NCI-H2081 (cell line): ENCODE measurements around the gene OR52E4.

Experiments
- DNase-seq, 2 experiments: peaks; one replicate each; lab custom pipeline; 2025; lab: John Stamatoyannopoulos, UW

OR52E4 gene

DNA sequence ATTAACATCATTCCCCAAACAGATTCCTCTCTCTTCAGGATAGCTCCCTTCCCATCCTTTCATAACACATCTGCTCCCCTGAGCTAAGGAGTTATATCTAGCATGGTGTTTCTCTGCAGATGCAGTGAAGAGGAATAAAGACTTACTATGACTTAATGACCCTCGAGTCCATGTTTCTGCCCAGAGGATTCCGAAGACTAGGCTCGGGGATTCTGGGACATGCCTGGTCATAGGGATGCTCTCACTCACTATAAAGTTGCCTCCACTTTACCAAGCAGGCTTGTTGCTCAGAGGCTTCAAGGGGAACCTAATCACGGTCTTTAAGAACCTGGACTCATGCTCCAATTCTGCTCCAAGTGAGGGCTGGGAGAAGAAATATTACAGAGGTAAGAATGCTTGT lies at the start of gene OR52E4:
OR52E4 (plus strand) TSS at position 301 of the 400 bp plus-strand sequence. CDS start 3,664 bp downstream, outside the sequence.
- DNase-seq = no peak

- no peak for DNase-seq
These were observed 49.1 kb upstream of the OR52E4 start for GRCh38 chr11:5831196-5831829.

- DNase-seq = no peak
These were observed 47.0 kb upstream of the OR52E4 start for GRCh38 chr11:5833446-5833845.

- DNase-seq = no peak
These were observed 42.7 kb upstream of the OR52E4 start for GRCh38 chr11:5837695-5838094.

DNA sequence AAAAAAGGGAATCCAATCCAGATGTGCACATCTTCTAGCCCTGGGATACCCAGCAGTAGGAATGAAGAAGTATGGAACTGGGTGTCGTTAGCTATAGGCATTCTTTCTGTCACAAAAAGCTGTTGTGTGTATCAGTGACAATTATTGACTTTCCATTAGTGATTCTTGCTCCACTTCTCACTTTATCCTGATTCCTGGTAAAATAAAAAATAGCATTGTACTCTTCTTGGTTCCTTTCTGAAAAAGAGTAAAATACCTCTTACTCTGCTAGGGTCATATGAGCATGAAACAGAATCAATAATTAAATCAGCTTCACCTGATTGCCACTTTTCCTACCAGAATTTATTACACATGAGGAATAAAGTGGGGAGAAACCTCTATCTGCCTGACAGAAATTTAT lies 38.6 kb upstream of the OR52E4 start, which contains the start of gene OR52E6:
OR52E6 (minus strand) TSS at position 101 of the 400 bp plus-strand sequence; CDS start at position 101, 0 bp downstream.
- no peak for DNase-seq

- no peak for DNase-seq
These were observed 33.7 kb upstream of the OR52E4 start for GRCh38 chr11:5846701-5847100.

GRCh38 chr11:5847711-5848110 lies 32.7 kb upstream of the OR52E4 start:
- no peak for DNase-seq

GRCh38 chr11:5851002-5851401 lies 29.4 kb upstream of the OR52E4 start:
- DNase-seq = no peak

- no peak for DNase-seq
These were observed 22.8 kb upstream of the OR52E4 start, which contains the start of gene OR52E8 for GRCh38 chr11:5857590-5857989. OR52E8 (minus strand) TSS chr11:5857690; CDS start chr11:5857690, 0 bp downstream.

GRCh38 chr11:5865826-5866225 lies 14.6 kb upstream of the OR52E4 start:
- no peak for DNase-seq

GRCh38 chr11:5878564-5878963 lies 1.9 kb upstream of the OR52E4 start:
- DNase-seq = no peak

DNA sequence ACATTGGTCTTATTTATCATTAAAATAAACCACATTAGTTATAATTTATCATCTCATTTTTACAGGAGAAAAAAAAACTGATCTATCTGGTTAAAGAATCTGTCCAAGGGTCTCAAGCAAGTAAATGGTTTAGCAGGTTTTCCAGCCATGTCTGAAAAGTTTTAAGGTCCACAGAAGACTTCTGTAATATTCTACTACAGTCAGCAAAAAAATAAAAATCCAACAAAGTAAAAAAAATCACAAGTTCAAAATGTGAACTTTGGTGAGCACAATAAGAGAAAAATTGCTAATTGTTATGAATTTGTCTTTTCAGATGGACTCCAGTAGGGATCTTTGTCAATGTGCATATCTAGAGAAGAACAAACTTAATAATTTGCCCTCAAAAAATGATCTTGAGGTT lies 1.3 kb downstream of the OR52E4 start:
- no peak for DNase-seq

DNA sequence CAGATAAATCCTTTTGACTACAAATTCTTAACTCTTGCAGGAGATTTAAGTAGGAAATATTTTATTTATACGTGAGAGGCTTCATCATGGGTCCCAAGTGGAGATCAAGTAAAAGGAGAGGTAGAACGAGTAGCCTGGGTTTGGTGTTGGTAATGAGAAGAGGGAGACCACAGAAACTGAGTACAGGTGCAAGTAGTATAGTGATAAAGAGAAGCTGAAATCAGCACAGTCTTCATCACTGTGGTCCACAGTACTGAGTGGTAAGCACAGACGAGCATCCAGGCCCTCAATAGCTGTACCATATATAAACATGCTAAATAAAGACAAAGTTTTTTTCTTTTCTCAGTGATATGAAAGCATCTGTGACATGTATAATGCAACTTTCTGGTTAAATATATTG lies 6.7 kb downstream of the OR52E4 start:
- DNase-seq = no peak

DNA sequence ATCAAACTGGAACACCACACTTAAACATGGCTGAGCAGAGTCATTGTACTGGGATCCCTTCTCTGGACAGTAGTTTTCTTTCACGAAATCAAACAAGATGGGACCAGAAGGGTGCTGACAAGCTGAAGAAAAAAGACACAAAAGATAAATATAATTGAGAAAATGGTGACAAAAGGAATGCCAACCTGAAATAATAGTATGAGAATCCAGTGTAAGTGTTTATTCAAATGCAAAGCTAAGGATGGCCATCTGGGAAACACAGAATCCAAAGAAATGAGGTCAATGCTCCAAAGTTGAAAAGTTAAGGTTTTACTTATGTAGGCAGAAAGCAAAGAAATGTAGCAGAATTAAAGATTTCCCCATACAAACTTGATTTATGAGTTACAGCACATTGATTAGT lies 7.2 kb downstream of the OR52E4 start:
- no peak for DNase-seq

DNA sequence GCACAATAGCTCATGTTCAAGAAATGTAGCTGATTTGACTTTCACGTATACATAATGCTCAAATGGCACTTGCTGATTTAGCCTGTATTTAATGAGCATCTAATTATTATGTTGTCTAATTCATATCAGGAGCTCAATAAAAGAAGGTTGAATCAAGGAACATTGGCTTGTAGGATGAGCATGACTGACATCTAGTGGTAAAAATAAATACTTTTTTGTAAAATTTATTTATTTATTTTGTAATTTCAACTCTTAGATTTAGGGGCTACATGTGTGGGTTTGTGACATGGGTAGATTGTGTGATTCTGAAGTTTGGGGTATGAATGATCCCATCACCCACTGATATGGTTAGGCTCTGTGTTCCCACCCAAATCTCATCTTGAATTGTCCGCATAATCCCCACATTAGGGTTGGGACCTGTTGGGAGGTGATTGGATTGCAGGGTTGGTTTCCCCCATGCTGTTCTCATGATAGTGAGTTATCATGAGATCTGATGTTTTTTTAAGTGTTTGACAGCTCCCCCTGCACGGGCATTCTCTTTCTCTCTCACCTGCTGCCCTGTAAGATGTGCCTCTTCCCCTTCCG lies 10.9 kb downstream of the OR52E4 start:
- DNase-seq = no peak

DNA sequence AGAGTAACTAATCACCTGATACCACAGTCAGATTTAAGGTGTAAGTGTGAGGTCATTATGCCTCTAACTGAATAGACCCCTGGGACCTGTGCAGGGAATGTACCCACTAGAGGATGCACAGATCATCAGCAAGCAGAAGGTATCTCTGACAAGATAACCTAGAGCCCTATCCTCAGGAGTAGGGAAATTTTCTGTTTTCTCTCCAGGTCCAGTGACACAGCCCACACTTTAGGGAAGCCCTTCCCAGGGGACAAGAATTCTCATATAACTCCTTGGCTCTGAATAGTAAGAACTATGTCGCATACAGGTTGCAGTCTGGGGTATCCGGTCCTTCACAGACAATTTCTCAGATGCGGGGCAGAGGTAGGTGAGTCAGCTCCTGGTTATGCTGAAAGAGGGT lies 12.5 kb downstream of the OR52E4 start, which contains the start of gene OR52E5:
OR52E5 (plus strand) TSS at position 301 of the 400 bp plus-strand sequence. CDS start 7,569 bp downstream, outside the sequence.
- no peak for DNase-seq

GRCh38 chr11:5899534-5899933 lies 19.1 kb downstream of the OR52E4 start:
- no peak for DNase-seq

DNA sequence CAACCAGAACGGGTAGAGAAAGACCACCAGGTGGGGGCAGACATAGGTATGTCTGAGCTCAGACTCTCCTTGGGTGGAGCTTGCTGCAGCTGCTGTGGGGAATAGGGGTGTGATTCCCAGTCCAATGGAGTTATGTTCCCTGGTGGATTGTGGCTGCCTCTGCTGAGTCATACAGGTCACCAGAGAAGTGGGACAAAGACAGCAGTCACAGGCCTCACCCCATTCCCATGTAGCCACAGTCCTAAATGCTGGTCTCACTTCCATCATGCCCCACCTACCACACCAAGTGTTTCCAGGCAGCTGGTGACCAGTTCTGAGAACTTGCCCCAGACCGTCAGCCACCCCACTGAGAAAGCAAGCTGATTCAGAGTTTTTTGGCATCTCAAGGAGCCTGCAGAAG lies 30.1 kb downstream of the OR52E4 start:
- no peak for DNase-seq

DNA sequence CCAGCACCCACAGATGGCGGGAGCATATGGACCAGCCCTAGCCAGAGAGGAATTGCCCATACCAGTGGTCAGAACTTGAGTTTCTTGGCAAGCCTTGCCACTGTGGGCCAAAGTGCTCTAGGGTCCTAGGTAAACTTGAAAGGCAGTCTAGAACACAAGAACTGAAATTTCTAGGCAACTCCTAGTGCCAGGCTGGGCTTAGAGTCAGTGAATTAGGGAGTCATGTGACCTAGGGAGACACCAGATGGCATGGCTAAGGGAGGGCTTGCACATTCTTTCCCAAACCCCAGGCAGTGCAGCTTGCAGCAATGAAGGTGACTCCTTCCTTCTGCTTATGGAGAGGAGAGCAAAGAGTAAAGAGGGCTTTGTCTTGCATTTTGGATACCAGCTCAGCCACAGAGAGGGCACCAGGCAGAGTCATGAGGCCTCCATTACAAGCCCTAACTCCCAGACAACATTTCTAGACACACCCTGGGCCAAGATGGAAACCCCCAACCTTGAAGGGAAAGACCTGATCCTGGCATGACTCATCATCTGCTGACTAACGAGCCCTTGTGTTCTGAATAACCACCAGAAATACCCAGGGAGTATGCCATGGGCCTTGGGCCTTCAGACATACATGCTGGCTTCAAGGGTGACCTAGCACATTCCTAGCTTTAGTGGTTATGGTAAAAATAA lies 42.5 kb downstream of the OR52E4 start:
- DNase-seq = no peak

GRCh38 chr11:5923427-5923776 lies 43.0 kb downstream of the OR52E4 start:
- DNase-seq = no peak

DNA sequence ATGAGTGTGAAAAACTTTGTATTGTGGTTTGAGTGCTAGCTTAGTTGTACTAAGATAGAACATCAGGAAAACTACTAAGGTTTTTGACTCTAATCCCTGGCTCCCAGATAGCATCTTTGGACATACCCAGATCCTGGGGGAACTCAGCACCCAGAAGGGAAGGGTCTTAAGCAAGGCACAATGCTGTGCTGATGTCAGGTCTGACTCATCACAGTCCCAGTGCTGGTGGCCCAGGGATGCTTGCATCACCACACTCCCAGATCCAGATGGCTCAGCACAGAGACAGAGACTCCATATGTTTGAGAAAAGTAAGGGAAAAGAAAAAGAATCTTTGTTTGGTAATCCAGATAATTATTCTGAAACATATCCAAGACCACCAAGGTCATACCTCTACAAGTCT lies 43.4 kb downstream of the OR52E4 start:
- no peak for DNase-seq

- no peak for DNase-seq
These were observed 47.8 kb downstream of the OR52E4 start for GRCh38 chr11:5928271-5928670.

GRCh38 chr11:5928811-5929210 lies 48.4 kb downstream of the OR52E4 start:
- no peak for DNase-seq
